ENCODE data around the gene TXNIP. TPM values are rescaled to one million over a fixed set of nuclear protein-coding genes. Genes with fewer than 3 reads are reported as not detected.

Gene TXNIP
- polyA plus RNA-seq, 1 donor: 253 TPM

Other genes starting within 250 kb of the TXNIP start
- 15.2 TPM for gene RNF115, start 172.5 kb downstream of the TXNIP start, polyA plus RNA-seq (ENCODE audit: insufficient read length)
- gene POLR3C, start 172.4 kb downstream of the TXNIP start, polyA plus RNA-seq (ENCODE audit: insufficient read length): 20.6 TPM
- 11.6 TPM for gene NUDT17, start 150.9 kb downstream of the TXNIP start, polyA plus RNA-seq (ENCODE audit: insufficient read length)
- gene PIAS3, start 137.5 kb downstream of the TXNIP start, polyA plus RNA-seq (ENCODE audit: insufficient read length): 42.4 TPM
- 2.7 TPM for gene ANKRD35, start 110.7 kb downstream of the TXNIP start, polyA plus RNA-seq (ENCODE audit: insufficient read length)
- 3.0 TPM for gene ITGA10, start 86.5 kb downstream of the TXNIP start, polyA plus RNA-seq (ENCODE audit: insufficient read length)
- 21.0 TPM for gene PEX11B, start 77.9 kb downstream of the TXNIP start, polyA plus RNA-seq (ENCODE audit: insufficient read length)
- 122 TPM for gene RBM8A, start 69.1 kb downstream of the TXNIP start, polyA plus RNA-seq (ENCODE audit: insufficient read length)
- gene LIX1L, start 38.6 kb downstream of the TXNIP start, polyA plus RNA-seq (ENCODE audit: insufficient read length): 25.5 TPM
- gene ANKRD34A, start 32.0 kb downstream of the TXNIP start, polyA plus RNA-seq (ENCODE audit: insufficient read length): 1.2 TPM
- gene POLR3GL, start 31.9 kb downstream of the TXNIP start, polyA plus RNA-seq (ENCODE audit: insufficient read length): 40.6 TPM
- 243 TPM for gene HJV, start 25.2 kb upstream of the TXNIP start, polyA plus RNA-seq (ENCODE audit: insufficient read length)
- 1.8 TPM for gene NBPF10, start 148.2 kb upstream of the TXNIP start, polyA plus RNA-seq (ENCODE audit: insufficient read length)
- gene NOTCH2NLA, start 232.4 kb upstream of the TXNIP start, polyA plus RNA-seq (ENCODE audit: insufficient read length): 24.0 TPM

All from hindlimb muscle (tissue), 1 donor.